Testis (tissue), 2 donors: ENCODE data around the gene ENTPD1.

Experiments
- POLR2A ChIP-seq: fragments of 450-650 bp; IDR thresholded peaks from one replicate; pipeline ENCODE4 v1.6.1; 2017; ENCODE audit warnings: antibody characterized with exemption, mild to moderate bottlenecking, moderate library complexity
- TF ChIP-seq, protein P1 (sequence below), 3 experiments: fragments of 450-650 bp in 2 of 3; fragments of 200-600 bp in 1 of 3; sonication (generic) in 1 of 3; IDR thresholded peaks; one replicate each; pipeline ENCODE4 v1.5.1; 2016 to 2019; ENCODE audit warnings: antibody characterized with exemption in 3 of 3, mild to moderate bottlenecking in 2 of 3, moderate library complexity in 1 of 3

DNA sequence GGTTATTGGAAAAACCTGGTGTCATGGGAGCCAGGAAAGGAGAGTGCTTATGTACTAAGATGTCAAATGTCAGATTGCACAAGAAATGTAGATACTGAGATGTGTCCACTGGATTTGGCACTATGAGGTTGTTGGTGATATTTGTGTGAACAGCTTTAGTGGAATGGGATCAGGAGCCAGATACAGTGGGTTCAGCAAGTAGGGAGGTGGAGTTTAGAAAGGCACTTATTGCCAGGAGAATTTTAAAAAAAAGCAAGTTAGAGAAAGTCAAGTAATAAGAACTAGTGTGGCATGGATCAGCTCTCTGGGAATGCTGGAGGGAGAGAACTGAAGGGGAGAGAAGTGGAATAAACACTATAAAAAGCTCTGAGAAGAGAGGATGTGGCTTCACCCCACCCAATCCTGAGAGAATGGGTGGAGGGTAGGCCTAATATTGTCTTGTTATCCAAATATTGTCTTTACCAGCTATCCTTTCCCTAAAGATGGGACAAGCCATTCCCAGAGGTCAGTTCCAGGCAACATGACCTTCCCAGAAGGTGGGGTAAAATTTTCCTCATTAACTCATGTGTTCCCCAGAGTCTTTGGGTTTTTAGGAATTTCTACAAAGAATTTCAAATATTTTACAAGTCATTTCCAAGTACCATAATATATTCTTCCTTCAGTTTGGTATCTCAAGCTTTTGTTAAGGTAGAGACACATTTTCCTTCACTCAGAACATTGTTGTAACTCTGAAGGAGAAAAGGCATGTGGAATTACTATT, 42.3 kb downstream of the ENTPD1 start:
- TF ChIP-seq POLR2A, result no peak
- TF ChIP-seq, protein P1, sequence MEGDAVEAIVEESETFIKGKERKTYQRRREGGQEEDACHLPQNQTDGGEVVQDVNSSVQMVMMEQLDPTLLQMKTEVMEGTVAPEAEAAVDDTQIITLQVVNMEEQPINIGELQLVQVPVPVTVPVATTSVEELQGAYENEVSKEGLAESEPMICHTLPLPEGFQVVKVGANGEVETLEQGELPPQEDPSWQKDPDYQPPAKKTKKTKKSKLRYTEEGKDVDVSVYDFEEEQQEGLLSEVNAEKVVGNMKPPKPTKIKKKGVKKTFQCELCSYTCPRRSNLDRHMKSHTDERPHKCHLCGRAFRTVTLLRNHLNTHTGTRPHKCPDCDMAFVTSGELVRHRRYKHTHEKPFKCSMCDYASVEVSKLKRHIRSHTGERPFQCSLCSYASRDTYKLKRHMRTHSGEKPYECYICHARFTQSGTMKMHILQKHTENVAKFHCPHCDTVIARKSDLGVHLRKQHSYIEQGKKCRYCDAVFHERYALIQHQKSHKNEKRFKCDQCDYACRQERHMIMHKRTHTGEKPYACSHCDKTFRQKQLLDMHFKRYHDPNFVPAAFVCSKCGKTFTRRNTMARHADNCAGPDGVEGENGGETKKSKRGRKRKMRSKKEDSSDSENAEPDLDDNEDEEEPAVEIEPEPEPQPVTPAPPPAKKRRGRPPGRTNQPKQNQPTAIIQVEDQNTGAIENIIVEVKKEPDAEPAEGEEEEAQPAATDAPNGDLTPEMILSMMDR (IDR thresholded peaks at IDR 0.05), result no peak
